Ishikawa (cell line): Measurements from ENCODE around the gene TAS2R50.

Experiments
- CEBPB ChIP-seq: IDR thresholded peaks from 2 replicates; pipeline ENCODE4 v1.6.1; 2012
- CREB1 ChIP-seq: IDR thresholded peaks from 2 replicates; pipeline ENCODE4 v1.6.1; 2012; ENCODE audit warnings: low read depth
- EGR1 ChIP-seq: IDR thresholded peaks from 2 replicates; pipeline ENCODE4 v1.6.1; 2012
- EP300 ChIP-seq: IDR thresholded peaks from 2 replicates; pipeline ENCODE4 v1.6.1; 2012; ENCODE audit warnings: borderline replicate concordance
- FOXM1 ChIP-seq: IDR thresholded peaks from 2 replicates; pipeline ENCODE4 v1.6.1; 2012; ENCODE audit warnings: low read depth, borderline replicate concordance
- MAX ChIP-seq: IDR thresholded peaks from 2 replicates; pipeline ENCODE4 v1.6.1; 2012
- NFIC ChIP-seq: IDR thresholded peaks from 2 replicates; pipeline ENCODE4 v1.6.1; 2012
- REST ChIP-seq: IDR thresholded peaks from 2 replicates; pipeline ENCODE4 v1.6.1; 2012; ENCODE audit warnings: low read depth, mild to moderate bottlenecking
- TAF1 ChIP-seq: IDR thresholded peaks from 2 replicates; pipeline ENCODE4 v1.6.1; 2012; ENCODE audit warnings: low read depth, mild to moderate bottlenecking
- TEAD4 ChIP-seq: IDR thresholded peaks from 2 replicates; pipeline ENCODE4 v1.6.1; 2012
- YY1 ChIP-seq: IDR thresholded peaks from 2 replicates; pipeline ENCODE4 v1.6.1; 2012; ENCODE audit warnings: low read depth
- TF ChIP-seq, protein P1 (sequence below): IDR thresholded peaks from 2 replicates; pipeline ENCODE4 v1.6.1; 2012

- TF ChIP-seq REST: no peak
- TF ChIP-seq TAF1: no peak
- no peak for TF ChIP-seq EGR1
- no peak for TF ChIP-seq MAX
- TF ChIP-seq FOXM1: no peak
- no peak for TF ChIP-seq TEAD4
- no peak for TF ChIP-seq YY1
- TF ChIP-seq CEBPB: no peak
- TF ChIP-seq EP300: no peak
- TF ChIP-seq, protein P1, sequence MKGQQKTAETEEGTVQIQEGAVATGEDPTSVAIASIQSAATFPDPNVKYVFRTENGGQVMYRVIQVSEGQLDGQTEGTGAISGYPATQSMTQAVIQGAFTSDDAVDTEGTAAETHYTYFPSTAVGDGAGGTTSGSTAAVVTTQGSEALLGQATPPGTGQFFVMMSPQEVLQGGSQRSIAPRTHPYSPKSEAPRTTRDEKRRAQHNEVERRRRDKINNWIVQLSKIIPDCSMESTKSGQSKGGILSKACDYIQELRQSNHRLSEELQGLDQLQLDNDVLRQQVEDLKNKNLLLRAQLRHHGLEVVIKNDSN: no peak
- TF ChIP-seq CREB1: no peak
- TF ChIP-seq NFIC: no peak
Measured at GRCh38 chr12:10965476-10965875, 21.2 kb downstream of the TAS2R50 start.
